ACC112 (cell line): ENCODE data around the gene PCSK7.
A peak's percentile ranks its signal among the peaks of the same experiment; 100 is the strongest.

ENCODE experiments used
- H2AFZ ChIP-seq: fragments of 200-600 bp; sonication (generic); one replicate; pipeline ENCODE4 v1.6.0; 2017; ENCODE audit warnings: antibody characterized with exemption, low read length; ENCODE audit not compliant: unreplicated experiment
- H3K27ac ChIP-seq: fragments of 200-600 bp; sonication (generic); 2 replicates; pipeline ENCODE4 v1.5.1; 2014; ENCODE audit warnings: low read depth, mild to moderate bottlenecking, antibody characterized with exemption, low read length, moderate library complexity
- H3K27me3 ChIP-seq: fragments of 200-600 bp; sonication (generic); 2 replicates; pipeline ENCODE4 v1.6.1; 2014; ENCODE audit warnings: mild to moderate bottlenecking, antibody characterized with exemption, low read length, moderate library complexity, mixed read lengths; ENCODE audit not compliant: insufficient read depth
- H3K36me3 ChIP-seq: fragments of 200-600 bp; sonication (generic); 2 replicates; pipeline ENCODE4 v1.6.1; 2016; ENCODE audit warnings: mild to moderate bottlenecking, antibody characterized with exemption, low read length, moderate library complexity, mixed read lengths; ENCODE audit not compliant: insufficient read depth
- H3K4me1 ChIP-seq: fragments of 200-600 bp; sonication (generic); one replicate; pipeline ENCODE4 v1.6.1; 2016; ENCODE audit warnings: low read length, mixed read lengths; ENCODE audit not compliant: insufficient read depth, unreplicated experiment, control insufficient read depth
- H3K4me3 ChIP-seq: fragments of 200-600 bp; sonication (generic); 2 replicates; pipeline ENCODE4 v1.5.1; 2014; ENCODE audit warnings: mild to moderate bottlenecking, low read depth, low read length
- H3K79me2 ChIP-seq: fragments of 200-600 bp; sonication (generic); one replicate; pipeline ENCODE4 v1.6.0; 2016; ENCODE audit warnings: low read length; ENCODE audit not compliant: control insufficient read depth, unreplicated experiment, insufficient read depth

PCSK7 gene

GRCh38 chr11:117230999-117231841, 653 bp downstream of the PCSK7 start:
- peak overlapping the region; percentile 92 for H3K4me3 ChIP-seq
- no peaks in the 10 kb centered on the region for H3K27me3 ChIP-seq
- no peaks in the 10 kb centered on the region for H3K36me3 ChIP-seq
- peaks cover 22% of the 10 kb centered on the region for H3K4me1 ChIP-seq
- H3K79me2 ChIP-seq, result peaks cover 49% of the 10 kb centered on the region
- peak overlapping the region; percentile 62 for H3K27ac ChIP-seq
- peak overlapping the region; percentile 86 for H2AFZ ChIP-seq

GRCh38 chr11:117230286-117230961, 1.4 kb downstream of the PCSK7 start:
- peak overlapping the region; percentile 92 for H3K4me3 ChIP-seq
- H3K79me2 ChIP-seq, result peaks cover 49% of the 10 kb centered on the region
- H3K27me3 ChIP-seq, result no peaks in the 10 kb centered on the region
- H3K4me1 ChIP-seq, result peaks cover 22% of the 10 kb centered on the region
- H2AFZ ChIP-seq, result no peak overlapping the region
- H3K27ac ChIP-seq, result peak overlapping the region; percentile 62
- H3K36me3 ChIP-seq, result no peaks in the 10 kb centered on the region

GRCh38 chr11:117229931-117230285, 2.0 kb downstream of the PCSK7 start:
- H3K4me1 ChIP-seq, result peaks cover 22% of the 10 kb centered on the region
- no peak overlapping the region for H2AFZ ChIP-seq
- H3K27ac ChIP-seq, result peak overlapping the region; percentile 62
- H3K4me3 ChIP-seq, result peak overlapping the region; percentile 92; the same call in 1 of the 2 replicates
- H3K27me3 ChIP-seq, result no peaks in the 10 kb centered on the region
- H3K79me2 ChIP-seq, result peaks cover 49% of the 10 kb centered on the region
- H3K36me3 ChIP-seq, result no peaks in the 10 kb centered on the region

GRCh38 chr11:117229411-117229810, 2.5 kb downstream of the PCSK7 start:
- Histone ChIP-seq H3K79me2 (peaks cover 49% of the 10 kb centered on the region), H3K4me3 (no peak overlapping the region)

GRCh38 chr11:117228091-117228490, 3.8 kb downstream of the PCSK7 start:
- no peak overlapping the region for H3K27ac ChIP-seq
- 0 out of 2 replicates have a peak, but pooled peaks cover 11% of the 10 kb centered on the region for H3K36me3 ChIP-seq
- H2AFZ ChIP-seq, result no peak overlapping the region
- peaks cover 11% of the 10 kb centered on the region for H3K4me1 ChIP-seq
- peaks cover 38% of the 10 kb centered on the region for H3K79me2 ChIP-seq
- H3K27me3 ChIP-seq, result no peaks in the 10 kb centered on the region
- no peak overlapping the region for H3K4me3 ChIP-seq

More at GRCh38 chr11:117229411-117229810, 2.5 kb downstream of the PCSK7 start:
- Histone ChIP-seq H3K36me3 (no peaks in the 10 kb centered on the region), H3K27ac (0 out of 2 replicates have a peak overlapping the region, but pooled peaks have one; percentile 62), H3K27me3 (no peaks in the 10 kb centered on the region), H3K4me1 (peaks cover 22% of the 10 kb centered on the region), H2AFZ (no peak overlapping the region)

GRCh38 chr11:117226388-117227385, 5.2 kb downstream of the PCSK7 start:
- 0 out of 2 replicates have a peak, but pooled peaks cover 14% of the 10 kb centered on the region for H3K36me3 ChIP-seq
- H2AFZ ChIP-seq, result no peak overlapping the region
- peaks cover 29% of the 10 kb centered on the region for H3K79me2 ChIP-seq
- H3K27me3 ChIP-seq, result no peaks in the 10 kb centered on the region
- H3K4me3 ChIP-seq, result no peak overlapping the region
- H3K4me1 ChIP-seq, result peaks cover 20% of the 10 kb centered on the region
- no peak overlapping the region for H3K27ac ChIP-seq

- Histone ChIP-seq H3K27me3 (no peaks in the 10 kb centered on the region), H3K79me2 (peaks cover 19% of the 10 kb centered on the region), H2AFZ (no peak overlapping the region), H3K4me1 (peaks cover 27% of the 10 kb centered on the region), H3K27ac (no peak overlapping the region), H3K36me3 (0 out of 2 replicates have a peak, but pooled peaks cover 14% of the 10 kb centered on the region), H3K4me3 (no peak overlapping the region)
Observed at GRCh38 chr11:117225553-117226170, 6.2 kb downstream of the PCSK7 start.

GRCh38 chr11:117223741-117224689, 7.9 kb downstream of the PCSK7 start:
- H2AFZ ChIP-seq, result no peak overlapping the region
- peaks cover 2% of the 10 kb centered on the region for H3K79me2 ChIP-seq
- no peak overlapping the region for H3K4me3 ChIP-seq
- peaks cover 20% of the 10 kb centered on the region for H3K36me3 ChIP-seq
- H3K4me1 ChIP-seq, result peaks cover 32% of the 10 kb centered on the region
- 0 out of 2 replicates have a peak overlapping the region, but pooled peaks have one; percentile 92 for H3K27ac ChIP-seq
- H3K27me3 ChIP-seq, result no peaks in the 10 kb centered on the region
